LNCaP clone FGC (cell line): ENCODE data around the gene ARHGAP45.
A peak's percentile ranks its signal among the peaks of the same experiment; 100 is the strongest.

Experiments
- DNase-seq: peaks from one replicate; pipeline ENCODE4 v3.0.0-alpha.2; 2011; ENCODE audit warnings: low read depth
- H3K4me3 ChIP-seq: 2 replicates; pipeline ENCODE4 v1.5.1; 2011; ENCODE audit warnings: mild to moderate bottlenecking, low read depth, low read length, control low read depth
- TF ChIP-seq, protein P1 (sequence below): IDR thresholded peaks from 2 replicates; pipeline ENCODE4 v1.5.1; 2012; ENCODE audit warnings: mild to moderate bottlenecking; ENCODE audit not compliant: control insufficient read depth, insufficient read depth; ENCODE audit errors: extremely low read depth

Gene ARHGAP45

DNA sequence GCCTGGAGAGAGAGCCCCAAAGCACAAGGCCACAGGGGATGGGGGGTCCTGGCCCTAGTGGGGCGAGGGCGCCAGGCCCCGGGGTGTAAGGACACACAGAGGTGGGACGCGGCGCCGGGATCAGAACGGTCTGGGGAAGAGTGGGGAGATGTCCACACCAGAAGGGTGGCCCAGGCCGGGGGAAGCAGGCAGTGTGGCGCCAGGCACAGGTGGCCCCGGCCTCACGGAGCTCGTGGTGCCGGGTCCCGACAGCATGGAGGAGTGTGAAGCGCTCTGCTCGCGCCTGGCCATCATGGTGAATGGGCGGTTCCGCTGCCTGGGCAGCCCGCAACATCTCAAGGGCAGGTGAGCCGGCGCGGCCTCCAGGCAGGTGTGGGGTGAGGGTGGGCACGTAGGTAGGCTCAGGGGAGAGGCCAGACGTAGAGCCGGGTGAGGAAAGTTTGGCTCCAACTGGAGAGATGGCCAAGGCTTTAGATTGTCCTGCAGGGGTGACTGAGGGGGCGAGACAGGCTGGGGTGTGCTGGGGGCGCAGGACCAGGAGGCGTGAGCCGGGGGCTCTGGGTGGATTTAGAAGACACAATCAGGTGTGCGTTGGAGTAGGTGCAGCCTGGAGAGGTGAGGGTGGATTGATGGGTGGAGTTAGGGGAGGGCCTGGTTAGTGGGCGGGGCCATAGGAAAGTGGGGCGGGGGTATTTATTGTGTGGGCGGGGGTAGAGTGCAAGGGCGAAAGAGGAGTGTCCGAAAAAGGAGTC is 2.9 kb upstream of the ARHGAP45 start:
- DNase-seq = no peak
- TF ChIP-seq, protein P1, sequence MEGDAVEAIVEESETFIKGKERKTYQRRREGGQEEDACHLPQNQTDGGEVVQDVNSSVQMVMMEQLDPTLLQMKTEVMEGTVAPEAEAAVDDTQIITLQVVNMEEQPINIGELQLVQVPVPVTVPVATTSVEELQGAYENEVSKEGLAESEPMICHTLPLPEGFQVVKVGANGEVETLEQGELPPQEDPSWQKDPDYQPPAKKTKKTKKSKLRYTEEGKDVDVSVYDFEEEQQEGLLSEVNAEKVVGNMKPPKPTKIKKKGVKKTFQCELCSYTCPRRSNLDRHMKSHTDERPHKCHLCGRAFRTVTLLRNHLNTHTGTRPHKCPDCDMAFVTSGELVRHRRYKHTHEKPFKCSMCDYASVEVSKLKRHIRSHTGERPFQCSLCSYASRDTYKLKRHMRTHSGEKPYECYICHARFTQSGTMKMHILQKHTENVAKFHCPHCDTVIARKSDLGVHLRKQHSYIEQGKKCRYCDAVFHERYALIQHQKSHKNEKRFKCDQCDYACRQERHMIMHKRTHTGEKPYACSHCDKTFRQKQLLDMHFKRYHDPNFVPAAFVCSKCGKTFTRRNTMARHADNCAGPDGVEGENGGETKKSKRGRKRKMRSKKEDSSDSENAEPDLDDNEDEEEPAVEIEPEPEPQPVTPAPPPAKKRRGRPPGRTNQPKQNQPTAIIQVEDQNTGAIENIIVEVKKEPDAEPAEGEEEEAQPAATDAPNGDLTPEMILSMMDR = no peak
- no peak overlapping the region for H3K4me3 ChIP-seq

DNA sequence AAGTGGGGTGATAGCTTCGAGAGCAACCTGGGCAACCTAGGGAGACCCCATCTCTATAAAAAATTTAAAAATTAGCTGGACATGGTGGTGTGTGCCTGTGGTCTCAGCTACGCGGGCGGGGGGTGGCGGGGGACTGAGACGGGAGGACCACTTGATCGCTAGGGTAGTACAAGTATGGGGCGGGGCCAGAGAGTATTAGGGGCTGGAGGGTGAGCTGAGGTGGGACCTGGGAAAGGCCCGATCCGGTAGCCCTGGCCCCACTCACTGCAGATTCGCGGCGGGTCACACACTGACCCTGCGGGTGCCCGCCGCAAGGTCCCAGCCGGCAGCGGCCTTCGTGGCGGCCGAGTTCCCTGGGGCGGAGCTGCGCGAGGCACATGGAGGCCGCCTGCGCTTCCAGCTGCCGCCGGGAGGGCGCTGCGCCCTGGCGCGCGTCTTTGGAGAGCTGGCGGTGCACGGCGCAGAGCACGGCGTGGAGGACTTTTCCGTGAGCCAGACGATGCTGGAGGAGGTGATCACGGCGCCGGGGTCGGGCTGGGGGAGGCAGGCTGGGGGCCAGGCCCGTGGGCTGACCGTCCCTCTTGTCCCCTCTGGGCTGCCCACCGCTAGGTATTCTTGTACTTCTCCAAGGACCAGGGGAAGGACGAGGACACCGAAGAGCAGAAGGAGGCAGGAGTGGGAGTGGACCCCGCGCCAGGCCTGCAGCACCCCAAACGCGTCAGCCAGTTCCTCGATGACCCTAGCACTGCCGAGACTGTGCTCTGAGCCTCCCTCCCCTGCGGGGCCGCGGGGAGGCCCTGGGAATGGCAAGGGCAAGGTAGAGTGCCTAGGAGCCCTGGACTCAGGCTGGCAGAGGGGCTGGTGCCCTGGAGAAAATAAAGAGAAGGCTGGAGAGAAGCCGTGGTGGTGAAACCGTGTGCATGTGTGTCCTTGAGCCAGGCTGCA is 2.0 kb upstream of the ARHGAP45 start:
- no peak for DNase-seq
- TF ChIP-seq, protein P1 = peak; percentile 32
- no peak overlapping the region for H3K4me3 ChIP-seq

DNA sequence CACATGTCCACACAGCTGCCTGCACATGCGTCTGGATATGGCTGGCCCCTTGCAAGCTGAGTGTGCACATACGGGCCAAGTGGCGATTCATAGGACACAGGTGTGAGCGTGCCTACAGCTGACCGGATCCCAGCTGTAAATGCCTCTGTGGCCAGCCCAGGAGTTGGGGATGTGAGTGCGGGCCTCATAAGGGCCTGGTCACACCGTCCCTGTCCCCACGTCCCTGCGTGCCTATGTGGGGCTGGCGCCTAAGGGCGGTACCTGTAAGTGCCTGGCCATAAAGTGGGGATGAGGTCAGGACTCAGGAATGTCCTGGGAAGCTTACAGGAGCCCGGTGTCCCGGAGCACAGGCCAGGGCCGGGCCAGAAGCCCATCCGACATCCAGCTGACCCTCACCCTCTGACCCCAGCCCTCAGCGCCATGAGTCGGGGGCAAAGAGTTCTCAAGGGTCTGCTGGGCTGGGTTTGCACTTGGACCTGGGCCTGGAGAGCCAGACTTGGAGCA is 1.3 kb upstream of the ARHGAP45 start:
- DNase-seq = peak; percentile 54
- H3K4me3 ChIP-seq = no peak overlapping the region
- TF ChIP-seq, protein P1 = no peak

DNA sequence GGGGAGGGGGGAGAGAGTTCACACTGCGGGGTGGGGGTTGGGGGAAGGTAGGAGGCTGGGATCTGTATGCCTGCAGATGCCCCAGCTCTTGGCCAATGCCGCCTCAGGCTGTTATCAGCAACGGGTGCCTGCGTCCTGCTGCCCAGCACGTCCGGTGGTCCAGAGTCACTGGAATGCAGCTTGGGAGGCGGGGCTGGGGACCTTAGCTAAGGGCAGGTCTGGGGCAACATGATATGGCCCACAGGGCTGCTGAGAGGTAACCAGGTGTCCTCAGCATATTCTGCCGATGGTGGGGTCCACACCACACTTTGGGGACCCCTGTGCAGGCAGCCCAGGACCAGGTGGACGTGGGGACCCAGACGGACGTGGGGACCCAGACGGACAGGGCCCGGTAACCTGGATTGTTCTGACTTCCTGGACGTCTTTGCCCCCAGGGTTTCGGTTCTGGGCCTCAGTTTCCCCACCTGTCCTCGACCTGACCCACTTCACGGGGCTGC is 668 bp upstream of the ARHGAP45 start:
- H3K4me3 ChIP-seq = no peak overlapping the region
- no peak for DNase-seq
- TF ChIP-seq, protein P1 = no peak

DNA sequence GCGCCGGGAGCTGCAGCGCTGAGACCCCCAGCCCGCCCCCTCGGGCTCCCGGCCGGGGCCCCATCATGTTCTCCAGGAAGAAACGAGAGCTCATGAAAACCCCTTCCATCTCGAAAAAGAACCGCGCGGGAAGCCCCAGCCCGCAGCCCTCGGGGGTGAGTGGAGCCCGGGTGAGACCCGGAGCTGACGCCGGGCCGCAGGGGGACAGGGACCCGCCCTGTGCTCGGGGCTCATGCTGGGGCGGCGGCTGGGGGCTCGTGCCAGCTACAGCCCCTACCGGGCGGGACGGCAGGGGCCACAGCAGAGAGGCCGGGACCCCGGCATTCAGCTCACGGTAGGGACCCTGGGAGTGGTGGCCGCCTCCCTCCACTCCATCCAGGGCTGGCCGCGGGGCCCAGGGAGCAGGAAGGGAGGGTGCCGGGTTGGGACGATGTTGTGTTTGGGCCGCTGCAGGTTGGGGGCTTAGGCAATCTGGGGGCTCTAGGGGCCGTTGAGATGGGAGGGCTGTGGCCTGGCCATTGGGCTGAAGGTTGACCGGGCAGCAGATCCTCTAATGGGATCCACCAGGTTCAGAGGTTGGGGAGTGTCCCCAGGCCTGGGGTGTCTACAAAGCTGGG is 482 bp downstream of the ARHGAP45 start:
- TF ChIP-seq, protein P1 = no peak
- H3K4me3 ChIP-seq = no peak overlapping the region
- no peak for DNase-seq
